Upper lobe of left lung (tissue), 4 donors: ENCODE measurements around the gene APOL3.

ENCODE experiments used
- CTCF ChIP-seq, 6 experiments: fragments of 450-650 bp in 4 of 6; fragments of 200-600 bp in 2 of 6; sonication (generic) in 2 of 6; IDR thresholded peaks; one replicate each; pipeline ENCODE4 v1.5.1; 2016 to 2019; ENCODE audit warnings: antibody characterized with exemption in 6 of 6
- EP300 ChIP-seq, 4 donors: sonication (generic); formaldehyde crosslinking; IDR thresholded peaks; one replicate each; pipeline ENCODE4 v1.5.1; 2017; ENCODE audit warnings: antibody characterized with exemption in 4 of 4, control low read depth in 2 of 4
- POLR2A ChIP-seq, 4 donors: fragments of 450-650 bp; IDR thresholded peaks; one replicate each; pipeline ENCODE4 v1.5.1; 2016 to 2017; ENCODE audit warnings: antibody characterized with exemption in 4 of 4, mild to moderate bottlenecking in 2 of 4
- POLR2AphosphoS5 ChIP-seq, 2 donors: sonication (generic); formaldehyde crosslinking; IDR thresholded peaks; one replicate each; pipeline ENCODE4 v1.5.1; 2017; ENCODE audit warnings: antibody characterized with exemption in 2 of 2

- TF ChIP-seq CTCF (IDR thresholded peaks at IDR 0.05) (no peak), POLR2A (IDR thresholded peaks at IDR 0.05) (no peak), EP300 (IDR thresholded peaks at IDR 0.05) (no peak), POLR2AphosphoS5 (IDR thresholded peaks at IDR 0.05) (no peak)
Measured at GRCh38 chr22:36208914-36209313, 48.4 kb upstream of the APOL3 start.
